ENCODE results near the gene FASTK. TPM values are rescaled to one million over a fixed set of nuclear protein-coding genes. Genes with fewer than 3 reads are reported as not detected.

FASTK gene
- 64.4 TPM for total RNA-seq

GRCh38 chr7:151080522-151081169 is at the start of gene FASTK:
TSS of gene FASTK (minus strand) at chr7:151080809. CDS start at chr7:151080766, 43 bp downstream.

GRCh38 chr7:151085691-151086620 is 5.3 kb upstream of the FASTK start, which contains the start of gene AGAP3:
TSS of gene AGAP3 (plus strand) at chr7:151086475. CDS start at chr7:151086742, 267 bp downstream.

GRCh38 chr7:151083071-151083823 is 2.6 kb upstream of the FASTK start, which contains the start of gene TMUB1:
TSS of gene TMUB1 (minus strand) at chr7:151083493. CDS start at chr7:151082563, 930 bp downstream.

GRCh38 chr7:151059367-151060112 is 21.1 kb downstream of the FASTK start, which contains the start of gene SLC4A2:
TSS of gene SLC4A2 (plus strand) at chr7:151059589. CDS start at chr7:151061988, 2,399 bp downstream.

GRCh38 chr7:151057506-151057988 is 23.1 kb downstream of the FASTK start, which contains the start of gene CDK5:
TSS of gene CDK5 (minus strand) at chr7:151057897. CDS start at chr7:151057848, 49 bp downstream.

GRCh38 chr7:151047976-151048815 is 32.4 kb downstream of the FASTK start, which contains the start of gene ASIC3:
TSS of gene ASIC3 (plus strand) at chr7:151048531. CDS start at chr7:151048886, 355 bp downstream.

GRCh38 chr7:151028131-151028947 is 52.3 kb downstream of the FASTK start, which contains the start of gene ABCB8:
TSS of gene ABCB8 (plus strand) at chr7:151028450. CDS start at chr7:151028516, 66 bp downstream.

Other genes starting within 250 kb of the FASTK start
- gene AOC1, start 228.3 kb downstream of the FASTK start, total RNA-seq: 82.9 TPM
- gene KCNH2, start 102.5 kb downstream of the FASTK start, total RNA-seq: 14.4 TPM
- gene NOS3, start 89.8 kb downstream of the FASTK start, total RNA-seq: 22.5 TPM
- gene ATG9B, start 56.3 kb downstream of the FASTK start, total RNA-seq: 0.70 TPM
- 24.6 TPM for gene ABCB8, start 52.4 kb downstream of the FASTK start, total RNA-seq
- gene ASIC3, start 32.3 kb downstream of the FASTK start, total RNA-seq: 0.76 TPM
- gene CDK5, start 22.9 kb downstream of the FASTK start, total RNA-seq: 13.3 TPM
- gene SLC4A2, start 21.2 kb downstream of the FASTK start, total RNA-seq: 110 TPM
- 25.7 TPM for gene TMUB1, start 2.7 kb upstream of the FASTK start, total RNA-seq
- 48.6 TPM for gene AGAP3, start 5.7 kb upstream of the FASTK start, total RNA-seq
- 0.64 TPM for gene GBX1, start 86.9 kb upstream of the FASTK start, total RNA-seq
- gene ASB10, start 106.4 kb upstream of the FASTK start, total RNA-seq: 3.4 TPM
- gene H2BK1, start 129.7 kb upstream of the FASTK start, total RNA-seq: not detected
- 22.3 TPM for gene ABCF2, start 146.4 kb upstream of the FASTK start, total RNA-seq
- gene CHPF2, start 151.7 kb upstream of the FASTK start, total RNA-seq: 29.1 TPM
- gene SMARCD3, start 167.9 kb upstream of the FASTK start, total RNA-seq: 50.2 TPM

Measured in metanephros (tissue), 1 donor.